CD4-positive, alpha-beta memory T cell (primary cell): ENCODE data around the gene SLC48A1. TPM values are rescaled to one million over a fixed set of nuclear protein-coding genes. Genes with fewer than 3 reads are reported as not detected.

Experiments
- CTCF ChIA-PET: fragments of 350-600 bp; sonication (Branson Sonifier 250); formaldehyde crosslinking; loops from one replicate; lab custom pipeline; 2021; ENCODE audit warnings: inconsistent platforms; ENCODE audit not compliant: partially characterized antibody; lab: Charles Lee
- POLR2A ChIA-PET: fragments of 350-600 bp; sonication (Branson Sonifier 250); formaldehyde crosslinking; loops from one replicate; lab custom pipeline; 2021; ENCODE audit not compliant: partially characterized antibody; lab: Charles Lee
- DNase-seq, 5 donors: peaks; one replicate each; pipeline versions ENCODE4 v3.0.0 to v3.0.0-alpha.2; 2020 to 2022; ENCODE audit warnings: mixed read lengths in 1 of 5
- H3K27ac ChIP-seq: one replicate; pipeline ENCODE4 v1.7.0; 2013; ENCODE audit warnings: low read depth, low read length
- H3K27me3 ChIP-seq: 2 replicates; pipeline ENCODE4 v1.7.0; 2013; ENCODE audit warnings: mild to moderate bottlenecking, low read length, moderate library complexity; ENCODE audit not compliant: insufficient read depth
- H3K36me3 ChIP-seq: 2 replicates; pipeline ENCODE4 v1.7.0; 2013; ENCODE audit warnings: mild to moderate bottlenecking, low read length, moderate library complexity; ENCODE audit not compliant: insufficient read depth
- H3K4me1 ChIP-seq: 2 replicates; pipeline ENCODE4 v1.7.0; 2013; ENCODE audit warnings: mild to moderate bottlenecking, low read length, moderate library complexity; ENCODE audit not compliant: insufficient read depth
- H3K4me3 ChIP-seq, 2 donors: one replicate each; pipeline ENCODE4 v1.7.0; 2013; ENCODE audit warnings: low read length in 2 of 2, mild to moderate bottlenecking in 1 of 2
- H3K9me3 ChIP-seq, 2 donors: one replicate each; pipeline ENCODE4 v1.7.0; 2013; ENCODE audit warnings: low read length in 2 of 2, control low read depth in 1 of 2; ENCODE audit not compliant: control insufficient read depth in 1 of 2
- H3K27ac Mint-ChIP-seq, 7 donors: one replicate each; pipeline ENCODE4 v1.8.0; 2020 to 2021; ENCODE audit warnings: mixed read lengths in 7 of 7, mild to moderate bottlenecking in 6 of 7, inconsistent platforms in 3 of 7, moderate library complexity in 3 of 7
- H3K27me3 Mint-ChIP-seq, 2 donors: one replicate each; pipeline ENCODE4 v1.8.0; 2020 to 2021; ENCODE audit warnings: mixed read lengths in 2 of 2
- H3K36me3 Mint-ChIP-seq, 2 donors: one replicate each; pipeline ENCODE4 v1.8.0; 2020 to 2021; ENCODE audit warnings: mixed read lengths in 2 of 2, inconsistent platforms in 1 of 2, mild to moderate bottlenecking in 1 of 2
- H3K4me1 Mint-ChIP-seq, 4 donors: one replicate each; pipeline ENCODE4 v1.8.0; 2020 to 2021; ENCODE audit warnings: mixed read lengths in 4 of 4, mild to moderate bottlenecking in 1 of 4
- H3K4me3 Mint-ChIP-seq, 8 donors: one replicate each; pipeline ENCODE4 v1.8.0; 2020 to 2021; ENCODE audit warnings: mixed read lengths in 8 of 8, mild to moderate bottlenecking in 7 of 8, moderate library complexity in 6 of 8, inconsistent platforms in 3 of 8
- H3K9me3 Mint-ChIP-seq, 8 donors: one replicate each; pipeline ENCODE4 v1.8.0; 2020 to 2021; ENCODE audit warnings: mixed read lengths in 8 of 8, mild to moderate bottlenecking in 5 of 8, inconsistent platforms in 3 of 8, moderate library complexity in 1 of 8
- intact Hi-C: fragments of 100-400 bp; cut with micrococcal nuclease; formaldehyde crosslinking; loops from one replicate; pipeline ENCODE4 v1.15.1; 2023
- polyA plus RNA-seq, 2 donors: library from polyadenylated mRNA; unstranded; fragments of 300-500 nt; fragmentation: Illumina TruSeq; gene quantifications; one replicate each; pipeline ENCODE4 v1.2.3, GENCODE V29; 2021
- total RNA-seq, 2 experiments: library from RNA; stranded (reverse); gene quantifications; one replicate each; pipeline ENCODE4 v1.2.3, GENCODE V29; 2021

Gene SLC48A1
- total and polyA plus RNA-seq, 4 experiments from 2014 or later, result 8.7 to 12.3 (median 10.6) TPM

DNA sequence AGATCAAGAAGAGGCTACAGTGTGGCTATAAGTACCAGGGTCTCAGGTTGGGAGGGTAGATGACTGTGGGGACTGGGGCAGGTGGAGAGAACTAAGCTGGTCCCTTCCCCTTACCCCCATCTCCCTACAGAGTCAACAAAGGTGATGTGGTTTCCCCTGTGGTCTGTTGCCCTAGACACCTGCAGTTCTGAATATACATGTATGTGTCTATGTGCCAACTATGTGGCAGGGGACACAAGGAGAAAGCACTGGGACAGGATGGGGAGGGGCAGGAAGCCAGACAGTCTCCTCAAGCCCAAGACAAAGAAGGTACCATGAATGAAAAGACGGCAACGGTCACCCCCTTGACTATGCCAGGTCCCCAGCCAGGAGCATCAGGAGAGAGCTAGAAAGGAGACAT, 51.2 kb downstream of the SLC48A1 start:
- Histone ChIP-seq H3K27ac (peak overlapping the region; percentile 53), H3K4me1 (peaks cover 89% of the 10 kb centered on the region), H3K4me3 (peak overlapping the region in 1 of 2 donors; percentile 0), H3K9me3 (no peaks in the 10 kb centered on the region), H3K27me3 (no peaks in the 10 kb centered on the region), H3K36me3 (no peaks in the 10 kb centered on the region)
- ChIA-PET POLR2A (interaction anchor here (0.9 to 19.2 kb wide), 6 partner anchors 9 to 118 kb away, joined by 3 to 516 read pairs (median 10); partner anchors contain the start of gene RPAP3), CTCF (interaction anchor here (0.7 to 22.4 kb wide), 7 partner anchors 8 to 82 kb away, joined by 3 to 568 read pairs (median 10); no protein-coding TSS in a partner anchor)
- H3K9me3 Mint-ChIP-seq, result peaks cover 0 to 2% (median 0%) of the 10 kb centered on the region in 8 donors
- no peaks in the 10 kb centered on the region for H3K27me3 Mint-ChIP-seq
- intact Hi-C loops, result loop anchor here (1.0 kb wide), 3 partner anchors 9 to 16 kb away; no protein-coding TSS in a partner anchor
- peak; percentile 60 to 84 (median 66) for DNase-seq
- H3K4me3 Mint-ChIP-seq, result peak overlapping the region; percentile 71 to 88 (median 83)
- peak overlapping the region; percentile 93 to 98 (median 96) for H3K27ac Mint-ChIP-seq
- no peaks in the 10 kb centered on the region for H3K36me3 Mint-ChIP-seq
- H3K4me1 Mint-ChIP-seq, result peaks cover 61 to 88% (median 76%) of the 10 kb centered on the region in 4 donors

GRCh38 chr12:47824635-47825034, 51.6 kb downstream of the SLC48A1 start:
- Mint-ChIP-seq H3K27me3 (no peaks in the 10 kb centered on the region), H3K36me3 (no peaks in the 10 kb centered on the region), H3K9me3 (peaks cover 0 to 2% (median 0%) of the 10 kb centered on the region in 8 donors), H3K4me1 (peaks cover 63 to 92% (median 81%) of the 10 kb centered on the region in 4 donors), H3K27ac (peak overlapping the region; percentile 93 to 98 (median 96)), H3K4me3 (peak overlapping the region; percentile 9 to 88 (median 83))
- CTCF ChIA-PET, result interaction anchor here (0.7 to 22.4 kb wide), 7 partner anchors 8 to 82 kb away, joined by 3 to 568 read pairs (median 10); no protein-coding TSS in a partner anchor
- intact Hi-C loops, result loop anchor here (1.0 kb wide), 3 partner anchors 9 to 16 kb away; no protein-coding TSS in a partner anchor
- no peak overlapping the region for H3K4me3 ChIP-seq
- no peaks in the 10 kb centered on the region for H3K9me3 ChIP-seq
- H3K4me1 ChIP-seq, result peaks cover 93% of the 10 kb centered on the region
- peak overlapping the region; percentile 53 for H3K27ac ChIP-seq
- no peak for DNase-seq
- H3K27me3 ChIP-seq, result no peaks in the 10 kb centered on the region
- POLR2A ChIA-PET, result interaction anchor here (0.9 to 19.2 kb wide), 6 partner anchors 9 to 119 kb away, joined by 3 to 516 read pairs (median 10); partner anchors contain the start of gene RPAP3
- H3K36me3 ChIP-seq, result no peaks in the 10 kb centered on the region

GRCh38 chr12:47825173-47825639, 52.2 kb downstream of the SLC48A1 start:
- no peak for DNase-seq
- H3K4me3 Mint-ChIP-seq, result peak overlapping the region in 7 of 8 donors; percentile 24 to 88 (median 83)
- H3K9me3 ChIP-seq, result no peaks in the 10 kb centered on the region
- H3K36me3 ChIP-seq, result no peaks in the 10 kb centered on the region
- no peak overlapping the region for H3K4me3 ChIP-seq
- ChIA-PET CTCF (interaction anchor here (1.6 to 22.4 kb wide), 4 partner anchors 11 to 83 kb away, joined by 4 to 568 read pairs (median 10); no protein-coding TSS in a partner anchor), POLR2A (interaction anchor here (1.6 to 19.2 kb wide), 6 partner anchors 8 to 119 kb away, joined by 4 to 516 read pairs (median 10); partner anchors contain the start of gene RPAP3)
- H3K27me3 ChIP-seq, result no peaks in the 10 kb centered on the region
- intact Hi-C loops, result no loop called here
- H3K4me1 Mint-ChIP-seq, result peaks cover 61 to 93% (median 80%) of the 10 kb centered on the region in 4 donors
- peak overlapping the region; percentile 53 for H3K27ac ChIP-seq
- no peaks in the 10 kb centered on the region for H3K27me3 Mint-ChIP-seq
- H3K9me3 Mint-ChIP-seq, result peaks cover 0 to 2% (median 0%) of the 10 kb centered on the region in 8 donors
- no peaks in the 10 kb centered on the region for H3K36me3 Mint-ChIP-seq
- peak overlapping the region; percentile 93 to 98 (median 96) for H3K27ac Mint-ChIP-seq
- H3K4me1 ChIP-seq, result peaks cover 97% of the 10 kb centered on the region

DNA sequence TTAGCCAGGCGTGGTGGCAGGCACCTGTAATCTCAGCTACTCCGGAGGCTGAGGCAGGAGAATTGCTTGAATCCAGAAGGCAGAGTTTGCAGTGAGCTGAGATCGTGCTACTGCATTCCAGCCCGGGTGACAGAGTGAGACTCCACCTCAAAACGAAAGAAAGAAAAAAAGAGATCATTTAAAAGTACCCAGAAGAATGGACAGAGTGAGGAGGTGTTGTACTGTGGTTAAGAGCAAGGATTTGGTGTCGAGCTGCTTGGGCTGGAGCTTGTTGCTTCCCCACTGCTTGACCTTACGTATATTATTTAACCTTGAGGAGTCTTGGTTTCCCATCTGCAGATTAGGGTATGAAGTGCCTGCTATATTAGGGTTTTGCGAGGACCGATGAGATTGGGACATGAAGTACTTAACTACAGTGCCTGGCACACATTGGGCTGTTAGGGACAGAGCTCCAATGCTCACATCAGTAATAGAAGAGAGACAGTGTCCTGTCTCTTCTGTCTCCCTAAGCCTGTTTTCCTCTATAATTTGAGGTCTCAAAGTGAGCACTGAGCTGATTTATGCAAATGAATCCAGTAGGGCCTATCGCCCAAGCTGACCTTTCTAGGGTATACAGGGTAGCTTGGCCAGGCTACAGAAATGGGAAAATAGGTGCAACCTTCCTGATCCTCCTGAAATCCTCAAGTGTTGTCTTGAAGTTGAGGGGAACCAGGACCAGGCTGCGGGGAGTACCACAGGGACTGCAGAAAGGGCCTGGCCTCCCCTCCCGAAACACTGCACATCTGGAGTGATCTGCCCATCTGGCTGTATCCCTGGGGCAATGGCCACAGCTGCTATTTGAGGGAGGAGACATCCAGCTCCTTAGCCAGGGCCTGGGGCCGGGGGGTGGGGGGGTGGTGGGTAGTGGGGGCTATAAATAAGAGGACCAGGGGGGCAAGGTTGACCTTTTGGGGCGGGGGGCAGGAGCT, 55.3 kb downstream of the SLC48A1 start:
- Mint-ChIP-seq H3K27ac (peak overlapping the region; percentile 79 to 92 (median 89)), H3K4me1 (peaks cover 50 to 93% (median 78%) of the 10 kb centered on the region in 4 donors), H3K27me3 (no peaks in the 10 kb centered on the region), H3K9me3 (peaks cover 0 to 3% (median 0%) of the 10 kb centered on the region in 8 donors), H3K4me3 (peak overlapping the region in 4 of 8 donors; percentile 29 to 62 (median 48)), H3K36me3 (no peaks in the 10 kb centered on the region)
- Histone ChIP-seq H3K9me3 (no peaks in the 10 kb centered on the region), H3K27ac (no peak overlapping the region), H3K4me1 (peaks cover 97% of the 10 kb centered on the region), H3K4me3 (no peak overlapping the region), H3K36me3 (no peaks in the 10 kb centered on the region), H3K27me3 (no peaks in the 10 kb centered on the region)
- no peak for DNase-seq
- intact Hi-C loops, result no loop called here
- ChIA-PET CTCF (interaction anchor here (4.0 to 22.4 kb wide), 6 partner anchors 8 to 114 kb away, joined by 40 to 568 read pairs (median 354); partner anchors contain the start of genes HDAC7 and SLC48A1), POLR2A (interaction anchor here (0.7 to 19.2 kb wide), 4 partner anchors 9 to 67 kb away, joined by 3 to 516 read pairs (median 136); partner anchors contain the start of gene HDAC7)

GRCh38 chr12:47828976-47829482, 56.0 kb downstream of the SLC48A1 start:
- Mint-ChIP-seq H3K4me1 (peaks cover 49 to 93% (median 78%) of the 10 kb centered on the region in 4 donors), H3K4me3 (peak overlapping the region in 4 of 8 donors; percentile 10 to 62 (median 21)), H3K9me3 (peaks cover 0 to 3% (median 0%) of the 10 kb centered on the region in 8 donors), H3K27ac (peak overlapping the region; percentile 44 to 85 (median 73)), H3K36me3 (no peaks in the 10 kb centered on the region), H3K27me3 (no peaks in the 10 kb centered on the region)
- H3K27ac ChIP-seq, result peak overlapping the region; percentile 26
- H3K36me3 ChIP-seq, result no peaks in the 10 kb centered on the region
- DNase-seq, result no peak
- peaks cover 97% of the 10 kb centered on the region for H3K4me1 ChIP-seq
- ChIA-PET CTCF (interaction anchor here (4.0 to 22.4 kb wide), 6 partner anchors 9 to 115 kb away, joined by 40 to 568 read pairs (median 354); partner anchors contain the start of genes HDAC7 and SLC48A1), POLR2A (interaction anchor here (0.7 to 19.2 kb wide), 5 partner anchors 9 to 67 kb away, joined by 3 to 516 read pairs (median 4); partner anchors contain the start of gene HDAC7)
- H3K4me3 ChIP-seq, result no peak overlapping the region
- intact Hi-C loops, result no loop called here
- H3K27me3 ChIP-seq, result no peaks in the 10 kb centered on the region
- no peaks in the 10 kb centered on the region for H3K9me3 ChIP-seq

GRCh38 chr12:47829584-47829983, 56.5 kb downstream of the SLC48A1 start:
- H3K27ac ChIP-seq, result peak overlapping the region; percentile 26
- H3K9me3 ChIP-seq, result no peaks in the 10 kb centered on the region
- DNase-seq, result no peak
- Mint-ChIP-seq H3K9me3 (peaks cover 0 to 3% (median 0%) of the 10 kb centered on the region in 8 donors), H3K4me3 (peak overlapping the region in 1 of 8 donors; percentile 62), H3K4me1 (peaks cover 50 to 93% (median 78%) of the 10 kb centered on the region in 4 donors), H3K27me3 (no peaks in the 10 kb centered on the region), H3K36me3 (no peaks in the 10 kb centered on the region), H3K27ac (peak overlapping the region; percentile 44 to 79 (median 57))
- H3K36me3 ChIP-seq, result no peaks in the 10 kb centered on the region
- no peaks in the 10 kb centered on the region for H3K27me3 ChIP-seq
- POLR2A ChIA-PET, result interaction anchor here (1.5 to 19.2 kb wide), 3 partner anchors 8 to 25 kb away, joined by 4 to 516 read pairs (median 270); partner anchors contain the start of gene HDAC7
- no peak overlapping the region for H3K4me3 ChIP-seq
- CTCF ChIA-PET, result interaction anchor here (4.0 to 22.4 kb wide), 6 partner anchors 8 to 116 kb away, joined by 40 to 568 read pairs (median 354); partner anchors contain the start of genes HDAC7 and SLC48A1
- H3K4me1 ChIP-seq, result peaks cover 97% of the 10 kb centered on the region
- intact Hi-C loops, result no loop called here
